ENCODE measurements around the gene RAD51AP2. TPM values are rescaled to one million over a fixed set of nuclear protein-coding genes. Genes with fewer than 3 reads are reported as not detected.
"Not testable (repeated sequence)": the region's sequence is repeated elsewhere in the genome, so short reads cannot be mapped to it uniquely, and the experiment has no call there.

The RAD51AP2 gene
- total RNA-seq, 2 experiments from 2014 or later = not detected

DNA sequence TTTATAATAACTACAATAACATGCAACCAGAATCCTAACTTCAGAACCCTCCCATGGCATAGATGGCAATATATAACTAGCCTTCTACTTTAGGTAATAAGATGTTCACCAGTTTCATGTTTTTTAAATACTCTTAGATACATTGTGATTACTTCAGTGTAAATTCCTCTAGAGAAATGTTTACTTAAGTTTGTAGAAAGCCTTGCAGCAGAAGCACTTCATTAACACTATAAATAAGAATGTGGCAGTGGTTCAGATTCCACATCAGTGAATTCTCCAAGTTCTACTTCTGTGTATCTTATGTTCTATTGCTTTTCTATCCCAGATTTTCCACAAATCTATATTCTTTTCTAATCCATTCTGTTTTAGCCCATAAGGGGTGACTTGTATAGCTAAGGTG, 1.2 kb upstream of the RAD51AP2 start:
- no peaks in the 10 kb centered on the region for H3K4me1 Mint-ChIP-seq
- no peak overlapping the region for H3K27ac Mint-ChIP-seq
- no peak for DNase-seq
- H3K36me3 Mint-ChIP-seq = no peaks in the 10 kb centered on the region
- H3K4me3 Mint-ChIP-seq = no peak overlapping the region
- peaks cover 26% of the 10 kb centered on the region for H3K27me3 Mint-ChIP-seq
- no peaks in the 10 kb centered on the region for H3K9me3 Mint-ChIP-seq (ENCODE audit: low read depth)
- no peak for ATAC-seq
- CTCF ChIA-PET = no interaction called here

DNA sequence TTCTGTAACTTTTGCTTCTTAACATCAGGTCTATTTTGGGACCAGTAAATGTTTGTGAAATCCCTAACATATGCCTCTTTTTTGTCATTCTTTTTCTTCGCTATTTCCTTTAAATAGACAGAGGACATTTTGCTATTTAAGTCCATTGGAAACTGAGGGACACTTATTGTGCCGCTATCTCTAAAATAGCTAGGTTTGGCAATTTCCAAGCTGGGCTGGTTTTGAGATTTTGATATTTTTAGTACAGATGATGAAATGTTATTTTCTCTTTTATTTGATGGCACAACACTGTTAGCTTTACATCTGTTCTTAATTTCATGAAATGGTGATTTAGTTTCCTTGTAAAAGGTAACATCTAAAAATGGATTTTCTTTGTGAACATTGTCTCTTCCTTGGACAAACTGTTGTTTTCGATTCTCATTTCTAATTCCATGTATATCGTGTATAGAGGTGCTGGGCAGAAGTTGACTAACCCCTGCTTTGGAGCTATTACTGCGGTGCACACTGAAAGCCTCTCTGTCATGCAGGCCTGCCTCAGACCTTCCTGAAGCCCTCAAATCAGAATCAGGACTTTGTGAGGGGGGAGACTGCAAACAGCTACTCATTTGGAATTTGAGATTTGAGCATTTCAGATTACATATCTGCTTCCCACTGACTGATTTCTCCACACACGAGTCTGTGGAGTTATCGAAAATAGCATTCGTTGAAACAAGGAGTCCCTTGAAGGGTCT, 594 bp downstream of the RAD51AP2 start:
- ATAC-seq (no peak), DNase-seq (no peak)
- no peak overlapping the region for H3K4me3 Mint-ChIP-seq
- no peak overlapping the region for H3K27ac Mint-ChIP-seq
- CTCF ChIA-PET = no interaction called here
- no peaks in the 10 kb centered on the region for H3K9me3 Mint-ChIP-seq (ENCODE audit: low read depth)
- peaks cover 26% of the 10 kb centered on the region for H3K27me3 Mint-ChIP-seq
- no peaks in the 10 kb centered on the region for H3K36me3 Mint-ChIP-seq
- H3K4me1 Mint-ChIP-seq = no peaks in the 10 kb centered on the region

DNA sequence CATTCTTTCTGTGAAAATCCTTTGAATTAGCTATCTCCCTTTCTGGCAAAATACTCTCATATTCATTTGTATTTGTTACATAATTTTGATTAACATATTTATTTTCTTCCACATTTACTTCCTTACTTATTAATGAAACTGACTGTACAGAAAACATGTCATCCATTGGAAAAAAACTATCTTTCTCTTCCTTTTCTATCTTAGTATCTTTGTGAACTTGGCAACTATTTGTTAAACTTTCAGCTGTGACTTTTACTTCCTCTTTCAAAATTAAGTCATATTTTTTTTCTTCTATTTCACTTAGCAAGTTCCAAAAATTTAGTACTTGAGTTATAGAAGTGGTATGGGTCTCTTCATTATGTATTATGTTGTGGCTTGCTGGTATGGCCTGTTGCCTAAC, 2.6 kb downstream of the RAD51AP2 start:
- Mint-ChIP-seq H3K27me3 (peaks cover 26% of the 10 kb centered on the region), H3K4me3 (no peak overlapping the region), H3K27ac (no peak overlapping the region), H3K36me3 (no peaks in the 10 kb centered on the region), H3K4me1 (no peaks in the 10 kb centered on the region), H3K9me3 (ENCODE audit: low read depth) (no peaks in the 10 kb centered on the region)
- no peak for DNase-seq
- CTCF ChIA-PET = no interaction called here
- no peak for ATAC-seq

DNA sequence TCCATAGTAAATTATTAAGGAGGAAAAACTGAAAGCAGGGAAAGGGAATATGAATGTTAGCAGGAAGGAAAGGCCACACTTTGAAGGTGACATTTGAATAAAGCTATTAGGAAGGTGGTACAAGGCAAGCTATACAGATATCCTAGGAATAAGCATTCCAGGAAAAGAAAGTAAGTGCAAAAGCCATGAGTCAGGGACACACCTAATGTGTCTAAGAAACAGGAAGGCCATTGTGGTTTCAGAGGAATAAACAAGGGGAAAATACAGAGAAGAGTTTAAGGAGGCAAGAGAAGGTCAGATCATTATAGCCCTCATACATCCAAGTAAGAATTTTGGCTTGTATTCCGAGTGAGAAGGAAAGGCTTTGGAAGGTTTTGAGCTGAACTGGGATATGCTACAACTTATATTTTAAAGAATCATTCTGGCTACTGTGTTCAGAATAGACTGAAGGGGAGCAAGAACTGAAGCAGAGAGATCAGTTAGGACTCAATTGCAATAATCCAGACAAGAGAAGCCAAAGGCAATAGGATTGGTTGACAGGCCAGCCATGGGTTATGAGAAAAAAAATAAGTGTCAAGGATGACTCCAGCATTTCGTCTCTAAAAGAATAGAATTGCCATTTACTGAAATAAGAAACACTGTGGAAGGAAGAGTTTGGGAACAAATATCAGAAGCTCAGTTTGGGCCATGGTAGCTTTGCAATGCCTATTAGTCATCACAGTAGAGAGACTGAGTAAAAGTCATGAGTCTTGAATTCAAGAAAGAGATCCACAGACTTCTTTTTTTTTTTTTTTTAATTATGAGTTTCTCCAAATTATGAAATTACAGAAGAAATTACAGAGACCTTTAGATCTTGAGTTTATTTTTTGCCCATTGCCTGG, 11.3 kb downstream of the RAD51AP2 start:
- H3K27me3 Mint-ChIP-seq = no peaks in the 10 kb centered on the region
- ATAC-seq (no peak), DNase-seq (no peak)
- no peaks in the 10 kb centered on the region for H3K4me1 Mint-ChIP-seq
- no peak overlapping the region for H3K4me3 Mint-ChIP-seq
- no peaks in the 10 kb centered on the region for H3K9me3 Mint-ChIP-seq (ENCODE audit: low read depth)
- no peaks in the 10 kb centered on the region for H3K36me3 Mint-ChIP-seq
- H3K27ac Mint-ChIP-seq = no peak overlapping the region
- CTCF ChIA-PET = no interaction called here

DNA sequence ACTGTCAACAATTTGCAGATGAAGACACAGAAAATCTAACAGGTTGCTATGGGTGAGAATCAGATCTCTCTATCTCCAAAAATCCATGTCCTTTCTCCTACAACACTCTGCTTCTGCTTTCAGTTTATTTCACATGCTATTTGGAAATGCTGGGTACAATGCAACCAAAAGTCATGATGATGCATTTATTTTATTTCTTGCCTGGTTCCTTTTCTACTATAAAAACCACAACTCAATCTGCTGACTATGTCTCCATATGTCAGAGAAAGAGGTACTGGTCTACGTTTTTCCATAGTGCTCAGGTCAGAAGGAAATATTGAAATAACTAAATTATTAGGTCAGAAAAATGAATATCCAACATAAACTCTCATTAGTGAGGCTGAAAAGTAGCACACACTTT, 20.5 kb downstream of the RAD51AP2 start:
- DNase-seq (no peak), ATAC-seq (no peak)
- Mint-ChIP-seq H3K9me3 (ENCODE audit: low read depth) (no peaks in the 10 kb centered on the region), H3K27me3 (no peaks in the 10 kb centered on the region), H3K36me3 (no peaks in the 10 kb centered on the region), H3K4me1 (no peaks in the 10 kb centered on the region), H3K27ac (no peak overlapping the region), H3K4me3 (no peak overlapping the region)
- CTCF ChIA-PET = no interaction called here

DNA sequence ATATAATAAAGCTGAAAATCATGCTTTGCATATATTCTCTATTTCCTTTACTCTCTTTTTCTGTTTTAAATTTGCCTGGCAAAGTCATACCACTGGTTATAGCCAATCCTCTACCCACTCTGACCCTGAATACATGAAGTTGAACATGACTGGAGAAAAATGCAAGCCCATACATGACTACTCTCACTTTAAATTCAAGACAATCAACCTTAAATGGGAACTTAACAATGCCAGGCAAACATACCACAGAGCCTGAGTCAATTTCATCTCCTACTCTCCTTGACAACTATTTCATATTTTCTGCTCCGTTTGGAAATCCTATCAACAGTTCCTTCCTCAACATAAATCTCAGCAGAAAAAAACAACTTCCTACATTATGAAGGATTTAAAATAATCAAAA, 22.6 kb downstream of the RAD51AP2 start:
- Mint-ChIP-seq H3K9me3 (ENCODE audit: low read depth) (no peaks in the 10 kb centered on the region), H3K36me3 (no peaks in the 10 kb centered on the region), H3K4me3 (no peak overlapping the region), H3K27ac (no peak overlapping the region), H3K4me1 (no peaks in the 10 kb centered on the region), H3K27me3 (no peaks in the 10 kb centered on the region)
- no peak for DNase-seq
- CTCF ChIA-PET = no interaction called here
- ATAC-seq = no peak

DNA sequence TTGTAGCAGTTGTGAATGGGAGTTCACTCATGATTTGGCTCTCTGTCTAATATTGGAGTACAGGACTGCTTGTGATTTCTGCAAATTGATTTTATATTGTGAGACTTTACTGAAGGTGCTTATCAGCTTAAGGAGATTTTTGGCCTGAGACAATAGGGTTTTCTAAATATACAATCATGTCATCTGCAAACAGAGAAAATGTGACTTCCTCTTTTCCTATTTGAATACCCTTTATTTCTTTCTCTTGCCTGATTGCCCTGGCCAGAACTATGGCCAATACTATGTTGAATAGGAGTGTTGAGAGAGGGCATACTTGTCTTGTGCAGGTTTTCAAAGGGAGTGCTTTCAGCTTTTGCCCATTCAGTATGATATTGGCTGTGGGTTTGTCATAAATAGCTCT, 28.1 kb downstream of the RAD51AP2 start:
- H3K9me3 Mint-ChIP-seq (ENCODE audit: low read depth) = not testable (repeated sequence)

DNA sequence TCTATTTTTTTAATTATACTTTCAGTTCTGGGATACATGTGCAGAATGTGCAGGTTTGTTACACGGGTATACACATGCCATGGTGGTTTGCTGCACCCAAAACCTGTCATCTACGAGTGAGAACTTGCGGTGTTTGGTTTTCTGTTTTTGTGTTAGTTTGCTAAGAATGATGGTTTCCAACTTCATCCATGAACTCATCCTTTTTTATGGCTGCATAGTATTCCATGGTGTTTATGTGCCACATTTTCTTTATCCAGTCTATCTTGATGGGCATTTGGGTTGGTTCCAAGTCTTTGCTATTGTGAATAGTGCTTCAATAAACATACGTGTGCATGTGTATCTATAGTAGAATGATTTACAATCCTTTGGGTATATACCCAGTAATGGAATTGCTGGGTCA, 29.6 kb downstream of the RAD51AP2 start:
- H3K9me3 Mint-ChIP-seq (ENCODE audit: low read depth); H3K4me1 Mint-ChIP-seq; CTCF ChIA-PET; ATAC-seq; H3K27ac Mint-ChIP-seq; H3K4me3 Mint-ChIP-seq; H3K36me3 Mint-ChIP-seq; H3K27me3 Mint-ChIP-seq; DNase-seq: not testable (repeated sequence)

More for the DNA sequence above, 28.1 kb downstream of the RAD51AP2 start:
- H3K4me3 Mint-ChIP-seq, CTCF ChIA-PET, H3K27ac Mint-ChIP-seq, H3K27me3 Mint-ChIP-seq, ATAC-seq, H3K4me1 Mint-ChIP-seq, H3K36me3 Mint-ChIP-seq, DNase-seq: not testable (repeated sequence)

DNA sequence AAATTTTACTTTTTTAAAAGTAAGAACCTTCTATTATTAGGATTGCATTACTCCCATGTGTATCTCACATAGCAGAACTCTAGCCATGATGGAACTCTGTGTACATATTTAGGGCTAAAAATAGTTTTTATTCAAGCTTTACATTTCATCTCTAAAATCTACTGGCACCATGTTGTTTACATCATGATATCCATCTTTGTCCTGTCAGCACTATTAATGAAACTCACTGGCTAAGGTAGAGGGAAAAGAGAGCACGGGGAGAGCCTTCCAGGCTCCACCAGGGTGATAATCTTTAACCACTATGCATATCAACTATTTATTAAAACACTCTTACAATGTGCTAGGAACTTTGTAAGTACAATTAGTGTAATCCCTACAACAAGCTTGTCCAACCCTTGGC, 34.7 kb downstream of the RAD51AP2 start:
- H3K4me3 Mint-ChIP-seq = no peak overlapping the region
- CTCF ChIA-PET = no interaction called here
- no peaks in the 10 kb centered on the region for H3K9me3 Mint-ChIP-seq (ENCODE audit: low read depth)
- DNase-seq (no peak), ATAC-seq (no peak)
- no peaks in the 10 kb centered on the region for H3K4me1 Mint-ChIP-seq
- H3K27ac Mint-ChIP-seq = no peak overlapping the region
- no peaks in the 10 kb centered on the region for H3K27me3 Mint-ChIP-seq
- H3K36me3 Mint-ChIP-seq = no peaks in the 10 kb centered on the region

DNA sequence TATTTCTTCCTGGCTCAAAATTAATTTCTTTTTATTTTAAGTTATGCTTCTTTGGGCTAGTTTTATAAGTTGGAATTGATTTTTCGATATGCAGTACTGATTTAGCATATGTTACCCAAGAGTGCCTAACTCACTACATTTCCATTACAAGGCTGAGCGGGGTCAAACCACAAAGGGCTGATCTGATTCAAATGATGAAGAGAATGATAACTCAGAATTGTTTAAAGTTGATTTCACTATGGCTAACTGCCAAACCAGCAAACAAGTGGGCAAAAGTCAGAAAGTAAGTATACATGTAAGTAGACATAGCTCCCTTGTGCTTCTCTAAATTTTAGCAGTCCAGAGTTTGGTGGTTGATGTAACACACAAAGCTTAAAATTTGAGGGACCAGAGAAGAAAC, 35.6 kb downstream of the RAD51AP2 start:
- no peak for DNase-seq
- Mint-ChIP-seq H3K36me3 (no peaks in the 10 kb centered on the region), H3K9me3 (ENCODE audit: low read depth) (no peaks in the 10 kb centered on the region), H3K27ac (no peak overlapping the region), H3K4me1 (no peaks in the 10 kb centered on the region), H3K27me3 (no peaks in the 10 kb centered on the region), H3K4me3 (no peak overlapping the region)
- no peak for ATAC-seq
- CTCF ChIA-PET = no interaction called here

DNA sequence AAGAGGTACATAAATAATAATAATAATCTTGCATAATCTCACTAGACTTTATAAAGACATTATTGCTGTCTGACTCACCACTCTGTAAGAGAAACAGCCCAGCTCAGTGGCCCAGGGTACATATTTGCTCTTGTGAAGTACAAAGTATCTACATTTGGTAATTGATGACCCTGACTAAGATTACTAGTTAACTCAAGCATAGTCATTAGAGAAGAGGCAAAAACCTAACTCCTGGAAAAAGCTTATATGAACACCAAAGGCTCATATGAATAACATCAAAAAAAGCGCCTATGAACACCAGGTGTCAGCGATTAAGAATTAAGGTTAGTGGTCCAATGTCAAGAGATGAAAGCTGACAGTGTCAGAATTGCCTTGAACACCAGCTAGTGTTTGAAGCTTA, 38.4 kb downstream of the RAD51AP2 start:
- no peaks in the 10 kb centered on the region for H3K4me1 Mint-ChIP-seq
- no peaks in the 10 kb centered on the region for H3K36me3 Mint-ChIP-seq
- H3K27me3 Mint-ChIP-seq = no peaks in the 10 kb centered on the region
- H3K27ac Mint-ChIP-seq = no peak overlapping the region
- CTCF ChIA-PET = no interaction called here
- H3K9me3 Mint-ChIP-seq (ENCODE audit: low read depth) = no peaks in the 10 kb centered on the region
- no peak for ATAC-seq
- no peak overlapping the region for H3K4me3 Mint-ChIP-seq
- no peak for DNase-seq

DNA sequence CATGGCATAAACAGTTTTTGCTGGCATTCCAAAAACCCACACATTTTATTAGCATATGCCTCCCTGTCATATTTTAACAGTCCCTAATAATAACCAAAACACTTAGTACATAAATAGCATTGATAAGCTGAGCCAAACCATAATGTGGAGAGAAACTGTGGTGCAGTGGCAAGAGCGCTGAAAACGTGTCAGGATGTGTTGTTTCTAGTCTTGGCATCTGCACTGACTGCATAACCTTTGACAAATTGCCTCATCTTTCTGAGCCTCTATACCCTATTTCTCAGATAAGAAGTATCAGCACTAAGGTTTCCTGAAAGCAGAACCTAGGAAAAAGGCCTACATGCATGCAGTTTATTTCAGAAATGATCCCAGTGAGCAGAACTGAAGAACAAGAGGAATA, 41.4 kb downstream of the RAD51AP2 start:
- H3K4me1 Mint-ChIP-seq = no peaks in the 10 kb centered on the region
- CTCF ChIA-PET = no interaction called here
- DNase-seq = no peak
- no peak overlapping the region for H3K27ac Mint-ChIP-seq
- H3K27me3 Mint-ChIP-seq = no peaks in the 10 kb centered on the region
- no peak for ATAC-seq
- H3K36me3 Mint-ChIP-seq = no peaks in the 10 kb centered on the region
- H3K9me3 Mint-ChIP-seq (ENCODE audit: low read depth) = no peaks in the 10 kb centered on the region
- no peak overlapping the region for H3K4me3 Mint-ChIP-seq

DNA sequence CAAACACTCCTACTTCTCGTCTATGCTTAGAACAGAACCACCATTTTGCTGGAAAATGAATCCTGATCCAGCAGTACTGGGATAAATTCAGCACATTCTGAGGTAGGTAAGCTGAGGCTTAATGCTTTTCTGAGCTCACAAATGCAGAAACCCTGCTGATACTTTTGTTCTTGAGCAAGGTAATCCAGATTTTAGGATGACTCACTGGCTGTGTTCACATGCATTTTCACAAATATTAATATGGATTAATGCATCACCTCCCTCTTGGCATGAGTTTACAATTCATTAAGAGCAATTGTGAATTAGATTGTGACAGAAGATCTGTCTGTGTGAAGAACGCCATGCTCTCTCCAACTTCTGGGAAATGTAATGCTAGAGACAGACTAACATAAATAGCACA, 42.2 kb downstream of the RAD51AP2 start:
- DNase-seq (no peak), ATAC-seq (no peak)
- H3K9me3 Mint-ChIP-seq (ENCODE audit: low read depth) = no peaks in the 10 kb centered on the region
- H3K4me1 Mint-ChIP-seq = no peaks in the 10 kb centered on the region
- H3K36me3 Mint-ChIP-seq = no peaks in the 10 kb centered on the region
- H3K27me3 Mint-ChIP-seq = no peaks in the 10 kb centered on the region
- CTCF ChIA-PET = no interaction called here
- no peak overlapping the region for H3K4me3 Mint-ChIP-seq
- H3K27ac Mint-ChIP-seq = no peak overlapping the region

DNA sequence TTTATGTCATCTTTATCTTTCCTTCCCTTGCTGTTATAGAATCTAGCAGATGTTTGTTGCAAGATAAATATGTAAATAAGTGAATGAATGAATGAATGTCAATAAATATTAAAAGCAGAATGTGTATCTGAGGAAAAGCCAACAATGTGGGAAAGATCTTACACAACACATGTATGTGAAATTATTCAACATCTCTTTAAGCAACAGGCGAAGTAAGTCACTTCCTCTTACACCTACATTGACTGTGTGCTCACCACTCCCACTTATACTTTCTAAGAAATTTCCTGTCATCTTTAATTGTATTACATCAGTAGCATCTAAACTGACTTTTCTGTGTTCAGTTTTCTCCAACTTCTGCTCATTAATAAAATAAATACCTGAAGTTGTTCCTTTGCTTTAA, 43.0 kb downstream of the RAD51AP2 start:
- Mint-ChIP-seq H3K27ac (no peak overlapping the region), H3K9me3 (ENCODE audit: low read depth) (peaks cover 5% of the 10 kb centered on the region), H3K4me3 (no peak overlapping the region), H3K36me3 (no peaks in the 10 kb centered on the region), H3K27me3 (no peaks in the 10 kb centered on the region), H3K4me1 (no peaks in the 10 kb centered on the region)
- DNase-seq (no peak), ATAC-seq (no peak)
- CTCF ChIA-PET = no interaction called here

Measured in activated CD8-positive, alpha-beta memory T cell treated with anti-CD3 and anti-CD28 coated beads, Interleukin-2, amount 10 ng/mL, durations not matched to agents 7 days and 5 days (primary cell).